ENCODE measurements around the gene SPIRE1.

Gene SPIRE1

GRCh38 chr18:12518326-12518725 lies 139.6 kb downstream of the SPIRE1 start:
- no peak for TF ChIP-seq EZH2phosphoT487 (IDR thresholded peaks at IDR 0.05; ENCODE audit: borderline replicate concordance)
- TF ChIP-seq CTCF (conservative IDR thresholded peaks at IDR 0.05; ENCODE audit: low read length) = no peak

GRCh38 chr18:12517142-12517825 lies 140.6 kb downstream of the SPIRE1 start:
- Histone ChIP-seq H3K4me3 (ENCODE audit: low read length, poor library complexity, severe bottlenecking) (no peak overlapping the region), H2AFZ (ENCODE audit: low read length) (no peak overlapping the region), H4K20me1 (ENCODE audit: insufficient read depth, low read length, poor library complexity, severe bottlenecking) (no peaks in the 10 kb centered on the region), H3F3A (ENCODE audit: low read depth) (no peaks in the 10 kb centered on the region), H3K9me2 (replicated peaks; ENCODE audit: low read depth, low read length) (no peaks in the 10 kb centered on the region), H3K4me2 (ENCODE audit: low read depth, low read length, poor library complexity, severe bottlenecking) (no peak overlapping the region), H3K9ac (ENCODE audit: low read depth, low read length, poor library complexity, severe bottlenecking) (no peak overlapping the region), H3K79me2 (ENCODE audit: insufficient read depth, low read length) (no peaks in the 10 kb centered on the region), H3K9me3 (ENCODE audit: insufficient read depth, low read depth, low read length) (no peaks in the 10 kb centered on the region), H3K4me1 (ENCODE audit: insufficient read depth, low read length, poor library complexity, severe bottlenecking) (no peaks in the 10 kb centered on the region), H3K36me3 (ENCODE audit: insufficient read depth, low read length) (no peaks in the 10 kb centered on the region), H3K27me3 (ENCODE audit: insufficient read depth, low read length, poor library complexity, severe bottlenecking) (no peaks in the 10 kb centered on the region)
- TF ChIP-seq CTCF (conservative IDR thresholded peaks at IDR 0.05; ENCODE audit: low read length) (no peak), EZH2phosphoT487 (IDR thresholded peaks at IDR 0.05; ENCODE audit: borderline replicate concordance) (no peak)

More at GRCh38 chr18:12518326-12518725, 139.6 kb downstream of the SPIRE1 start:
- no peaks in the 10 kb centered on the region for H3F3A ChIP-seq (ENCODE audit: low read depth)
- H2AFZ ChIP-seq (ENCODE audit: low read length) = no peak overlapping the region
- no peak overlapping the region for H3K4me2 ChIP-seq (ENCODE audit: low read depth, low read length, poor library complexity, severe bottlenecking)
- no peaks in the 10 kb centered on the region for H3K79me2 ChIP-seq (ENCODE audit: insufficient read depth, low read length)
- no peak overlapping the region for H3K4me3 ChIP-seq (ENCODE audit: low read length, poor library complexity, severe bottlenecking)
- no peaks in the 10 kb centered on the region for H3K36me3 ChIP-seq (ENCODE audit: insufficient read depth, low read length)
- no peaks in the 10 kb centered on the region for H3K4me1 ChIP-seq (ENCODE audit: insufficient read depth, low read length, poor library complexity, severe bottlenecking)
- H3K9me3 ChIP-seq (ENCODE audit: insufficient read depth, low read depth, low read length) = no peaks in the 10 kb centered on the region
- H3K9me2 ChIP-seq (replicated peaks; ENCODE audit: low read depth, low read length) = no peaks in the 10 kb centered on the region
- no peaks in the 10 kb centered on the region for H3K27me3 ChIP-seq (ENCODE audit: insufficient read depth, low read length, poor library complexity, severe bottlenecking)
- no peaks in the 10 kb centered on the region for H4K20me1 ChIP-seq (ENCODE audit: insufficient read depth, low read length, poor library complexity, severe bottlenecking)
- no peak overlapping the region for H3K9ac ChIP-seq (ENCODE audit: low read depth, low read length, poor library complexity, severe bottlenecking)

- H2AFZ ChIP-seq (ENCODE audit: low read length) = no peak overlapping the region
- no peaks in the 10 kb centered on the region for H3K9me3 ChIP-seq (ENCODE audit: insufficient read depth, low read depth, low read length)
- TF ChIP-seq CTCF (conservative IDR thresholded peaks at IDR 0.05; ENCODE audit: low read length) = no peak
- no peak for TF ChIP-seq EZH2phosphoT487 (IDR thresholded peaks at IDR 0.05; ENCODE audit: borderline replicate concordance)
- H4K20me1 ChIP-seq (ENCODE audit: insufficient read depth, low read length, poor library complexity, severe bottlenecking) = no peaks in the 10 kb centered on the region
- no peak overlapping the region for H3K9ac ChIP-seq (ENCODE audit: low read depth, low read length, poor library complexity, severe bottlenecking)
- H3K4me2 ChIP-seq (ENCODE audit: low read depth, low read length, poor library complexity, severe bottlenecking) = no peak overlapping the region
- H3F3A ChIP-seq (ENCODE audit: low read depth) = no peaks in the 10 kb centered on the region
- no peaks in the 10 kb centered on the region for H3K79me2 ChIP-seq (ENCODE audit: insufficient read depth, low read length)
- no peaks in the 10 kb centered on the region for H3K36me3 ChIP-seq (ENCODE audit: insufficient read depth, low read length)
- no peaks in the 10 kb centered on the region for H3K4me1 ChIP-seq (ENCODE audit: insufficient read depth, low read length, poor library complexity, severe bottlenecking)
- no peaks in the 10 kb centered on the region for H3K9me2 ChIP-seq (replicated peaks; ENCODE audit: low read depth, low read length)
- no peaks in the 10 kb centered on the region for H3K27me3 ChIP-seq (ENCODE audit: insufficient read depth, low read length, poor library complexity, severe bottlenecking)
- H3K4me3 ChIP-seq (ENCODE audit: low read length, poor library complexity, severe bottlenecking) = no peak overlapping the region
Measured at GRCh38 chr18:12516049-12516630, 141.8 kb downstream of the SPIRE1 start.

Measured in Loucy (cell line).